ENCODE results near the gene ZNF827.

Gene ZNF827

DNA sequence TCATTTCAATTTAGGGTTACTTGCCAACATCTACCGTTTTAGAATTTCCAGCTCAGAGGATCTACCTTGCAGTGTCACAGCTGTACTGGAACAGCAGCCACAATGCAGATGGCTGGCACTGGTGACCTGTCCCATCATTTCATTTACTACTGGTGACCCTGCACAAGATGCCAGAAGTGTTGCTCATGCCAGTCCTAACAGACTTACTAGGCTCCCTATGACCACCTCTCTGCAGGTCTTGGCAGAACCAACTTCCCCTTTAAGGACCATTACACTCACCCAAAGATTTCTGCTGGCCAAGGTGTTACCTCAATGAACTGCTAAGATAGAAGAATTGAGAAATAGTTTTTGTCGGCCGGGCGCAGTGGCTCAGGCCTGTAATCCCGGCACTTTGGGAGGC, 151.8 kb downstream of the ZNF827 start:
- Histone ChIP-seq H3K4me1 (ENCODE audit: control insufficient read depth, insufficient read depth, low read length, poor library complexity, severe bottlenecking) (no peaks in the 10 kb centered on the region), H3K4me3 (ENCODE audit: insufficient read depth, low read depth, low read length, poor library complexity, severe bottlenecking) (no peak overlapping the region), H3K36me3 (ENCODE audit: control insufficient read depth, insufficient read depth, low read length) (no peaks in the 10 kb centered on the region), H3K9me3 (ENCODE audit: control insufficient read depth, low read length) (no peaks in the 10 kb centered on the region), H3K27me3 (replicated peaks; ENCODE audit: control insufficient read depth, insufficient read depth, low read length, poor library complexity, severe bottlenecking) (no peaks in the 10 kb centered on the region), H3K27ac (ENCODE audit: insufficient read depth, low read length, poor library complexity, severe bottlenecking) (no peak overlapping the region)
- no peak for DNase-seq

- no peak for DNase-seq
- H3K9me3 ChIP-seq (ENCODE audit: control insufficient read depth, low read length), result no peaks in the 10 kb centered on the region
- H3K27me3 ChIP-seq (replicated peaks; ENCODE audit: control insufficient read depth, insufficient read depth, low read length, poor library complexity, severe bottlenecking), result no peaks in the 10 kb centered on the region
- H3K27ac ChIP-seq (ENCODE audit: insufficient read depth, low read length, poor library complexity, severe bottlenecking), result no peak overlapping the region
- H3K4me3 ChIP-seq (ENCODE audit: insufficient read depth, low read depth, low read length, poor library complexity, severe bottlenecking), result no peak overlapping the region
- no peaks in the 10 kb centered on the region for H3K36me3 ChIP-seq (ENCODE audit: control insufficient read depth, insufficient read depth, low read length)
- H3K4me1 ChIP-seq (ENCODE audit: control insufficient read depth, insufficient read depth, low read length, poor library complexity, severe bottlenecking), result no peaks in the 10 kb centered on the region
Measured at GRCh38 chr4:145786261-145786660, 152.4 kb downstream of the ZNF827 start.

GRCh38 chr4:145785391-145786008, 153.1 kb downstream of the ZNF827 start:
- Histone ChIP-seq H3K4me3 (ENCODE audit: insufficient read depth, low read depth, low read length, poor library complexity, severe bottlenecking) (no peak overlapping the region), H3K9me3 (ENCODE audit: control insufficient read depth, low read length) (no peaks in the 10 kb centered on the region), H3K27ac (ENCODE audit: insufficient read depth, low read length, poor library complexity, severe bottlenecking) (no peak overlapping the region), H3K36me3 (ENCODE audit: control insufficient read depth, insufficient read depth, low read length) (no peaks in the 10 kb centered on the region), H3K27me3 (replicated peaks; ENCODE audit: control insufficient read depth, insufficient read depth, low read length, poor library complexity, severe bottlenecking) (no peaks in the 10 kb centered on the region), H3K4me1 (ENCODE audit: control insufficient read depth, insufficient read depth, low read length, poor library complexity, severe bottlenecking) (no peaks in the 10 kb centered on the region)
- no peak for DNase-seq

DNA sequence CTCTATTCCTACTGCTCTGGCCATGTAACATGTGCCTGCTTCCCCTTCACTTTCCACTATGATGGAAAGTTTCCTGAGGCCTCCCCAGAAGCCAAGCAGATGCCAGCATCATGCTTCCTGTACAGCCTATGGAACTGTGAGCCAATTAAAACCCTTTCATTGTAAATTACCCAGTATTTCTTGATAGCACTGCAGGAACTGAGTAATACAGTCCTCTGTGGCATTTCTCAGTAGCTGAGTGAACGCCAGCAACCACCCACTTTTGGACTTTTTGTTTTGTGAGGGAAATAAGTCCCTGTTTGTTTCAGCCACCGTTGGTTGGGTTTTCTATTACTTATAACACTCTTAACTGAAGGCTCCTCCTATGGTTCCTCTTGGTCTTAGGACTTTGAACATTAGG, 154.6 kb downstream of the ZNF827 start:
- no peak overlapping the region for H3K27ac ChIP-seq (ENCODE audit: insufficient read depth, low read length, poor library complexity, severe bottlenecking)
- H3K4me3 ChIP-seq (ENCODE audit: insufficient read depth, low read depth, low read length, poor library complexity, severe bottlenecking), result no peak overlapping the region
- H3K9me3 ChIP-seq (ENCODE audit: control insufficient read depth, low read length), result no peaks in the 10 kb centered on the region
- DNase-seq, result no peak
- H3K36me3 ChIP-seq (ENCODE audit: control insufficient read depth, insufficient read depth, low read length), result peaks cover 3% of the 10 kb centered on the region
- H3K4me1 ChIP-seq (ENCODE audit: control insufficient read depth, insufficient read depth, low read length, poor library complexity, severe bottlenecking), result no peaks in the 10 kb centered on the region
- H3K27me3 ChIP-seq (replicated peaks; ENCODE audit: control insufficient read depth, insufficient read depth, low read length, poor library complexity, severe bottlenecking), result no peaks in the 10 kb centered on the region

DNA sequence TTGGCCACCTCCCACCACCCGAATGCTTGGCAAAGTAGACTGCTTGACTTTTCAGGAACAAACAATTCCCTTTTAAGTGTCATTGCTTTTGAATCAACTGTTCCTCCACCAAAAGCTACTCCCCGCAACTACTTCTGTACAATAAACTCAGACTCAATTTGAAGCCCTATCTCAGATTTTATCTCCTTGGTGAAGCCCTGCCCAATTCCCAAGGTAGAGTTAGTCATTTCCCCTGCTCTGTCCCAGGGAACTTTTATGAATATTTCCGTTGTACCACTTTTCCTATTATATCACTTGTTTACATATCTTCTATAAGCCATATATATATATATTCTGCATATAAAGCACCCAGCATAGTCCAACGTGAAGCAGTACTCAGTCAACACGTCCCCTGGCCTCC, 155.9 kb downstream of the ZNF827 start:
- Histone ChIP-seq H3K27me3 (replicated peaks; ENCODE audit: control insufficient read depth, insufficient read depth, low read length, poor library complexity, severe bottlenecking) (no peaks in the 10 kb centered on the region), H3K9me3 (ENCODE audit: control insufficient read depth, low read length) (no peaks in the 10 kb centered on the region), H3K4me3 (ENCODE audit: insufficient read depth, low read depth, low read length, poor library complexity, severe bottlenecking) (no peak overlapping the region), H3K4me1 (ENCODE audit: control insufficient read depth, insufficient read depth, low read length, poor library complexity, severe bottlenecking) (no peaks in the 10 kb centered on the region), H3K27ac (ENCODE audit: insufficient read depth, low read length, poor library complexity, severe bottlenecking) (no peak overlapping the region), H3K36me3 (ENCODE audit: control insufficient read depth, insufficient read depth, low read length) (peaks cover 11% of the 10 kb centered on the region)
- DNase-seq, result no peak

- no peaks in the 10 kb centered on the region for H3K4me1 ChIP-seq (ENCODE audit: control insufficient read depth, insufficient read depth, low read length, poor library complexity, severe bottlenecking)
- no peaks in the 10 kb centered on the region for H3K27me3 ChIP-seq (replicated peaks; ENCODE audit: control insufficient read depth, insufficient read depth, low read length, poor library complexity, severe bottlenecking)
- H3K27ac ChIP-seq (ENCODE audit: insufficient read depth, low read length, poor library complexity, severe bottlenecking), result no peak overlapping the region
- H3K36me3 ChIP-seq (ENCODE audit: control insufficient read depth, insufficient read depth, low read length), result peaks cover 11% of the 10 kb centered on the region
- no peak for DNase-seq
- no peak overlapping the region for H3K4me3 ChIP-seq (ENCODE audit: insufficient read depth, low read depth, low read length, poor library complexity, severe bottlenecking)
- no peaks in the 10 kb centered on the region for H3K9me3 ChIP-seq (ENCODE audit: control insufficient read depth, low read length)
Measured at GRCh38 chr4:145781351-145781750, 157.3 kb downstream of the ZNF827 start.

- Histone ChIP-seq H3K27ac (ENCODE audit: insufficient read depth, low read length, poor library complexity, severe bottlenecking) (no peak overlapping the region), H3K27me3 (replicated peaks; ENCODE audit: control insufficient read depth, insufficient read depth, low read length, poor library complexity, severe bottlenecking) (no peaks in the 10 kb centered on the region), H3K36me3 (ENCODE audit: control insufficient read depth, insufficient read depth, low read length) (peaks cover 15% of the 10 kb centered on the region), H3K4me1 (ENCODE audit: control insufficient read depth, insufficient read depth, low read length, poor library complexity, severe bottlenecking) (no peaks in the 10 kb centered on the region), H3K9me3 (ENCODE audit: control insufficient read depth, low read length) (no peaks in the 10 kb centered on the region), H3K4me3 (ENCODE audit: insufficient read depth, low read depth, low read length, poor library complexity, severe bottlenecking) (no peak overlapping the region)
- no peak for DNase-seq
Measured at GRCh38 chr4:145779319-145779801, 159.3 kb downstream of the ZNF827 start.

DNA sequence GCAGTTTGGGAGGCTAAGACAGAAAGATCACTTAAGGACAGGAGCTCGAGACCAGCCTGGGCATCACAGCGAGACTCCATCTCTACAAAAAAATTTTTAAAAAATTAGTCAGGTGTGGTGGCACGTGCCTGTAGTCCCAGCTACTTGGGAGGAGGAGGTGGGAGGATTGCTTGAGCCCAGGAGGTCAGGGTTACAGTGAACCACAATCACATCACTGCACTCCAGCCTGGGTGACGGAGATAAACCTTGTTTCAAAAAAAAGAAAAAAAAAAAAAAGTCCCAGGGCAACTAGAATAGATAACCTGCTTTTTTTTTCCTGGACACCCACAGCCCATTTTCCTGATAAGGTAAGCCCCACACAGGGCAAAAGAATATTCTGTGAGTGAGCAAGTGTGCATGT, 162.4 kb downstream of the ZNF827 start:
- Histone ChIP-seq H3K4me3 (ENCODE audit: insufficient read depth, low read depth, low read length, poor library complexity, severe bottlenecking) (no peak overlapping the region), H3K9me3 (ENCODE audit: control insufficient read depth, low read length) (no peaks in the 10 kb centered on the region), H3K27me3 (replicated peaks; ENCODE audit: control insufficient read depth, insufficient read depth, low read length, poor library complexity, severe bottlenecking) (no peaks in the 10 kb centered on the region), H3K4me1 (ENCODE audit: control insufficient read depth, insufficient read depth, low read length, poor library complexity, severe bottlenecking) (no peaks in the 10 kb centered on the region), H3K36me3 (ENCODE audit: control insufficient read depth, insufficient read depth, low read length) (peaks cover 23% of the 10 kb centered on the region), H3K27ac (ENCODE audit: insufficient read depth, low read length, poor library complexity, severe bottlenecking) (no peak overlapping the region)
- DNase-seq, result no peak

- no peak overlapping the region for H3K27ac ChIP-seq (ENCODE audit: insufficient read depth, low read length, poor library complexity, severe bottlenecking)
- no peak for DNase-seq
- H3K4me1 ChIP-seq (ENCODE audit: control insufficient read depth, insufficient read depth, low read length, poor library complexity, severe bottlenecking), result no peaks in the 10 kb centered on the region
- no peak overlapping the region for H3K4me3 ChIP-seq (ENCODE audit: insufficient read depth, low read depth, low read length, poor library complexity, severe bottlenecking)
- no peaks in the 10 kb centered on the region for H3K27me3 ChIP-seq (replicated peaks; ENCODE audit: control insufficient read depth, insufficient read depth, low read length, poor library complexity, severe bottlenecking)
- no peaks in the 10 kb centered on the region for H3K9me3 ChIP-seq (ENCODE audit: control insufficient read depth, low read length)
- peaks cover 23% of the 10 kb centered on the region for H3K36me3 ChIP-seq (ENCODE audit: control insufficient read depth, insufficient read depth, low read length)
Measured at GRCh38 chr4:145775406-145775805, 163.2 kb downstream of the ZNF827 start.

DNA sequence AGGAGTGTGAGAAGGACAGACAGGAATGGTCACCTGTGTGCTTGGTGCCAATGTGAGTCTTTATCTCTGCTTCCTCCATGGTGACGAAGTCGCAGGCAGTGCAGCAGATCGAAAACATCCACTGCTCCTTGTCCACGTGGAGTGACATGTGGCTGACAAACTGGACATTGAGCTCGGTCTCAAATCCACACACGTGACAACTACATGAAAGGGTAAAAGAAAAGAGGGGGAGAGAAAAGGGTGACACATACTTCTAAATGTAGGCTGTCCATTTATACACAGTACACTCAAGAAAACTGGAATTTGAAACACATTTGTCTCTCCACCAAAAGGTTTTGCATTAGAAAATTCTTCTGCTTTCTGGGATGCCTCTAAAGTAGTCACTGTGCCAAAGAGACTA, 164.2 kb downstream of the ZNF827 start:
- Histone ChIP-seq H3K27ac (ENCODE audit: insufficient read depth, low read length, poor library complexity, severe bottlenecking) (no peak overlapping the region), H3K36me3 (ENCODE audit: control insufficient read depth, insufficient read depth, low read length) (peaks cover 25% of the 10 kb centered on the region), H3K9me3 (ENCODE audit: control insufficient read depth, low read length) (no peaks in the 10 kb centered on the region), H3K4me1 (ENCODE audit: control insufficient read depth, insufficient read depth, low read length, poor library complexity, severe bottlenecking) (no peaks in the 10 kb centered on the region), H3K4me3 (ENCODE audit: insufficient read depth, low read depth, low read length, poor library complexity, severe bottlenecking) (no peak overlapping the region), H3K27me3 (replicated peaks; ENCODE audit: control insufficient read depth, insufficient read depth, low read length, poor library complexity, severe bottlenecking) (no peaks in the 10 kb centered on the region)
- DNase-seq, result no peak
